GM12864 (cell line): ENCODE results near the gene NKAIN1.

Experiments used
- DNase-seq: peaks from one replicate; pipeline ENCODE4 v3.0.0-alpha.2; 2011; ENCODE audit warnings: low read depth
- H3K4me3 ChIP-seq: 2 replicates; pipeline ENCODE4 v1.5.1; 2011; ENCODE audit warnings: mild to moderate bottlenecking, low read depth, low read length, control low read depth
- TF ChIP-seq, protein P1 (sequence below): IDR thresholded peaks from 2 replicates; pipeline ENCODE4 v1.5.1; 2011; ENCODE audit warnings: low read depth, mild to moderate bottlenecking, moderate library complexity, low read length, control low read depth, inconsistent platforms; ENCODE audit errors: missing control alignments

The NKAIN1 gene

DNA sequence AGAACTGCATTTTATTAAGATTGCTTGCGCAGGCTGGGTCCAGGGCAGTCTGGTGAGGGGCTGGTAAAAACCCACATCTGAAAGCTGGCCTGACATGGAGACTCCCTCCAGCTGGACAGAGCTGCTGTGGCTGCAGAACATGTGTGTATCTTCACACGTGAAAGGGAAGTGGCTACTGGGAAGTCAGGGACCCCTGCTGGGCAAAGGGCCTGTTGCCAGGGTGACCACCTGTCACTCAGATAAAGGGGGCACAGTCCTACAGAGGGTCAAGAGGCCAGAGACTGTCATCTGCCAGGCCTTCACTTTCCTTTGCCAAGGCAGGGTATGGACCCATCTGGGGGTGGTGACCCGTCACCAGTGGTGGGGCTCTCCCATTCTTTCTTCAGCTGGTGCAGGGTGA, 17.5 kb downstream of the NKAIN1 start:
- H3K4me3 ChIP-seq = no peak overlapping the region
- DNase-seq = no peak
- TF ChIP-seq, protein P1, sequence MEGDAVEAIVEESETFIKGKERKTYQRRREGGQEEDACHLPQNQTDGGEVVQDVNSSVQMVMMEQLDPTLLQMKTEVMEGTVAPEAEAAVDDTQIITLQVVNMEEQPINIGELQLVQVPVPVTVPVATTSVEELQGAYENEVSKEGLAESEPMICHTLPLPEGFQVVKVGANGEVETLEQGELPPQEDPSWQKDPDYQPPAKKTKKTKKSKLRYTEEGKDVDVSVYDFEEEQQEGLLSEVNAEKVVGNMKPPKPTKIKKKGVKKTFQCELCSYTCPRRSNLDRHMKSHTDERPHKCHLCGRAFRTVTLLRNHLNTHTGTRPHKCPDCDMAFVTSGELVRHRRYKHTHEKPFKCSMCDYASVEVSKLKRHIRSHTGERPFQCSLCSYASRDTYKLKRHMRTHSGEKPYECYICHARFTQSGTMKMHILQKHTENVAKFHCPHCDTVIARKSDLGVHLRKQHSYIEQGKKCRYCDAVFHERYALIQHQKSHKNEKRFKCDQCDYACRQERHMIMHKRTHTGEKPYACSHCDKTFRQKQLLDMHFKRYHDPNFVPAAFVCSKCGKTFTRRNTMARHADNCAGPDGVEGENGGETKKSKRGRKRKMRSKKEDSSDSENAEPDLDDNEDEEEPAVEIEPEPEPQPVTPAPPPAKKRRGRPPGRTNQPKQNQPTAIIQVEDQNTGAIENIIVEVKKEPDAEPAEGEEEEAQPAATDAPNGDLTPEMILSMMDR = no peak

DNA sequence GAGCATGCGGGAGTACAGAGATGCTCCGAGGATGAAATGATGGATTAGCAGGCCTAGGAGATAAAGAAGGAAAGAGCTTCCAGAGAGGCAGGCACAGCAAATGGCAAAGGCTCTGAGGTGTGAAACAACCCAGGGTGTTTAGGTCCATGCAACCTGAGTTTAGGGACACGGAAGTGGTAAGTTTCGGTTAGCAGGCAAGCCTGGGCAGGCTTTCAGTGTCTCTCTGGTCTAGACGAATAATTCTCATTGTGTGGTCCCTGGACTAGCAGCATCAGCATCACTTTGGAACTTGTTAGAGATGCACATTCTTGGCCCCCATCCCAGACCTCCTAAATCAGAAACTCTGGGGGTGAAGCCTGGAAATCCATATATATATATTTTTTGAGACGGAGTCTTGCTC, 18.6 kb downstream of the NKAIN1 start:
- TF ChIP-seq, protein P1 = no peak
- no peak for DNase-seq
- H3K4me3 ChIP-seq = no peak overlapping the region

DNA sequence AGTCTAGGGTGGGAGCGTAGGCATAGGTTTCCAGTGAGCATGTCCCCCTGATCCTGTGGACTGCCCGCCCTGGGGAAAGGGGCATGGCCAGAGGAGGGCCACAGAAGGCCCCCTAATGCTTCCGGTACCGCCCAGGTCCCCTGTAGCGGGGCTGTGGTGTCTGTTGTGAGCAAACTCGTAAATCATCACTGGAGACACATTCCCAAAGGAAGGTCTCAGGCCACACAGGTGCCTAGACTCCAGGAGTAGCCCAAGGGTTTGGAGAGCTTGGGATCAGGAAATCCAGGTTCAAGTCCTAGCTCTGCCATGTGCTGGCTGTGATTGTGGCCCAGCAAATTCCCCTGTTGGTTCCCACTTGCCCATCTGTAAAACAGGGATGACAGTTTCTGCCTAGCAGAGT, 20.2 kb downstream of the NKAIN1 start:
- H3K4me3 ChIP-seq = no peak overlapping the region
- DNase-seq = no peak
- TF ChIP-seq, protein P1 = no peak

DNA sequence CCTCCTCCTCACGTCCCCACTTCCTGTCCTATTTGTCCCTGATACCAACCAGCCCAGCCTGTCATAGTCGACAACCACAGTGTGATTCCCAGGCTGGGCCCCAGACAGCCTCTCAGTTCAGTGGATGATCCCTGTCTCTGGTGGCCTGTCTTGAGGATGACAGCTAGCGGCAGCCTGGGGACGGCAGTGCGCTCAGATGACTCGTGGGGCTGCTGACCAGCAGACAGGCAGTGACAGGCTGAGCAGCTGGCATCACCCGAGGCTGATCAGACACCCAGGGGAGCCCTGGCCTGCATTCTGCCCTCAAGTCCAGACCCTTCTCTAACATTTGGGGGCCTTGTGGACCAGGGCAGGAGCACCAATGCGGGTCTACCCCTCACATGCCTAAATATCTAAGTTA, 21.0 kb downstream of the NKAIN1 start:
- DNase-seq = no peak
- H3K4me3 ChIP-seq = no peak overlapping the region
- TF ChIP-seq, protein P1 = no peak

DNA sequence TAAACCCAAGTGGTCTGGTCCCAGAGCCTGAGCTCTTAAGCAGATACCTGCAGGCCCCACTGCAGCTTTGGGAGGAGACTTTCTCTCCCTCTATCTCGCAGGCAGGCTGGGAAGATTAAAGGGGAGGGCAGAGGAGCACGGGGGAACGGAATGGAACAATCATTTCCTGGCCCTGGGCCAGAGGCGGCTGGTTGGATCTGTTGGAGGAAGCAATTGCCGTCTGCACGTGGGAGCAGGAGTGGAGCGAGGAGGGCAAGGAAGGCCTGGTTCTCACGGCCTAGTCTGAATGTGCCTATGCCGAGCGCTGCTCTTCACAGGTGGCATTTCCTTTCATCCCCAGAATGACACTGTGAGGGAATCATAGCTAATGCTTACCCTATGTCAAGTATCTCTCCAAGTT, 23.7 kb downstream of the NKAIN1 start:
- DNase-seq = no peak
- no peak overlapping the region for H3K4me3 ChIP-seq
- TF ChIP-seq, protein P1 = no peak

DNA sequence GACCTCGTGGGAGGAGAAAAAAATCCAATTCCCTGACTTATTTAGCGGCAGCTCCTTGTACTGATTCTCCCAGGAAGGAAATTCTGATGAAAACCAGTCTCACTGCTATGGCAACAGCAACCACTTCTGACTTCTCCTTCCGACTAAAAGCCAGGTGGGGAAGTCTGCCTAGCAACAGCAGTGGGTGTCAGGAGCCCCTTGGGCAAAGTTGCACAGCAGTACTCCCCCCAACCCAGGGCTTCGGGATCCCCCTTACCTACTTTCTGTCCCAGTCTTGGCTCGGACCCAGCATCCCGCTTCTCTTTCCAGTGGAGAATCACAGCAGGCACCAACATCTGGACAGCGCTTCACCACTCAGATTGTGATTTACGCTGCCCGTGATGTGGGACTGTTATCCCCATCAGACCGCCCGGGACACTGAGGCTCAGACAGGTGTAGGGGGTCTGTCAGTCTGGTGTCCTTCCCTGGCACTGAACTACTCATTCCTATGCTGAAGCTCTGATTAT, 24.6 kb downstream of the NKAIN1 start:
- no peak for DNase-seq
- TF ChIP-seq, protein P1 = no peak
- H3K4me3 ChIP-seq = no peak overlapping the region

DNA sequence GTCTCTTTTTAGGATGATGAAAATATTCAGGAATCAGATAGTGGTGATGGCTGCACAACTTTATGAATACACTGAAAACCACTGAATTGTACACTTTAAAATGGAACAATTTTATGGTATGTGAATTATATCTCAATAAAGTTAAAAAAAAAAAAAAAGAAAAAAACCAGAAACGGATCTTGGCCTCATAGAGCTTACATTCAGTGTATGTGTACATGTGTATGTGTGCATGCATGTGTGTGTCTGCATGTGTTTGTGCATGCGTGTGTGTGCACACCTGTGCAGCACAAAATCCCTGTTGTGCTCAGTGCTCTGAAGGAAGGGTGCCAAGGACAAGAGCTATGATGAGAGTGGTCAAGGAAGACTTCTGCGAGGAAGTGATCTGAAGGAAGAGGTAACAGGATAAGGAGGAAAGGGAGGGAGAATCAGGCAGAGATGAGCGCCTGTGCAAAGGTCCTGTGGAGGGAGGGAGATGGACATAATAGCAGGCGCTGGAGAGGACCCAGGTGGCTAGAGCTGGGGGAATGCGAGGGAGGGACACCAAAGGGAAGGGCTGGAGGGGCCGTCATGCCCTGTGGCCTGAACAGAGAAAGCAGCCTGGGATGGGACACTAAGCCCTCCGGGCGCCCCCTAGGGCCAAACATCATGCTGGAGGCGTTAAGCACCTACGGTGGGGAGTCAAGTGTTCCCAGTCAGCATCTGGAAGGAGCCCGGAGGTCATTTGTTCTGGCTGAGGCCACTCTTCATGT, 25.2 kb downstream of the NKAIN1 start:
- TF ChIP-seq, protein P1 = peak; percentile 23
- DNase-seq = no peak
- H3K4me3 ChIP-seq = no peak overlapping the region
